Stomach (tissue), 9 donors: ENCODE measurements around the gene FAM229A. TPM values are rescaled to one million over a fixed set of nuclear protein-coding genes. Genes with fewer than 3 reads are reported as not detected.

Experiments used
- DNase-seq, 2 donors: peaks; one replicate each; pipeline versions ENCODE4 v3.0.0 to v3.0.0-alpha.2; 2013 to 2019
- H3K27ac ChIP-seq, 5 donors: fragments of 200-600 bp in 4 of 5; sonication (generic) in 4 of 5; one replicate each; pipeline ENCODE4 v1.5.1; 2013 to 2019; ENCODE audit warnings: mild to moderate bottlenecking in 1 of 5, moderate library complexity in 1 of 5
- H3K27me3 ChIP-seq, 3 donors: fragments of 200-600 bp; sonication (generic); one replicate each; pipeline ENCODE4 v1.5.1; 2017 to 2019; ENCODE audit warnings: mixed run types in 1 of 3
- H3K36me3 ChIP-seq, 4 donors: fragments of 200-600 bp; sonication (generic); 1 replicate in 3 of 4; 2 replicates in 1 of 4; pipeline ENCODE4 v1.5.1; 2016 to 2019
- H3K4me1 ChIP-seq, 4 donors: fragments of 200-600 bp; sonication (generic); one replicate each; pipeline ENCODE4 v1.5.1; 2016 to 2019
- H3K4me3 ChIP-seq, 4 donors: fragments of 200-600 bp; sonication (generic) in 3 of 4; one replicate each; pipeline ENCODE4 v1.5.1; 2016 to 2019; ENCODE audit warnings: mild to moderate bottlenecking in 1 of 4
- H3K9me3 ChIP-seq, 4 donors: fragments of 200-600 bp; sonication (generic); one replicate each; pipeline ENCODE4 v1.5.1; 2016 to 2019
- EP300 ChIP-seq: sonication (generic); formaldehyde crosslinking; IDR thresholded peaks from one replicate; pipeline ENCODE4 v1.6.1; 2017; ENCODE audit warnings: antibody characterized with exemption
- POLR2A ChIP-seq, 4 donors: fragments of 450-650 bp; IDR thresholded peaks; one replicate each; pipeline ENCODE4 v1.6.1; 2016; ENCODE audit warnings: antibody characterized with exemption in 4 of 4, control low read depth in 2 of 4, mild to moderate bottlenecking in 1 of 4, moderate library complexity in 1 of 4
- POLR2AphosphoS5 ChIP-seq, 3 donors: sonication (generic); formaldehyde crosslinking; IDR thresholded peaks; one replicate each; pipeline ENCODE4 v1.6.1; 2016; ENCODE audit warnings: antibody characterized with exemption in 3 of 3
- WGBS, 5 donors: extraction: QIAGEN DNeasy Blood & Tissue Kit in 3 of 5; methylation state at CpG; one replicate each; pipeline versions ENCODE4 v1.1.5 to v1.1.7; 2013 to 2018; 5-methylcytosine and 5-hydroxymethylcytosine counted together
- intact Hi-C: fragments of 100-400 bp; cut with DNase I; formaldehyde crosslinking; loops from one replicate; pipeline ENCODE4 v1.15.1; 2023; ENCODE audit warnings: low total_unique reads
- polyA plus RNA-seq, 3 donors: library from polyadenylated mRNA; stranded (reverse); fragments of 200-250 nt; gene quantifications; one replicate each; pipeline ENCODE4 v1.2.3, GENCODE V29; 2013
- total RNA-seq, 5 donors: library from RNA; depleted of rRNA; stranded (reverse); fragments of >200 nt; gene quantifications; one replicate each; pipeline versions ENCODE4 v1.1.0 to v1.2.3, GENCODE V29; 2014 to 2016
- TF ChIP-seq, protein P1 (sequence below), 7 experiments: fragments of 450-650 bp in 4 of 7; fragments of 200-600 bp in 3 of 7; sonication (generic) in 3 of 7; IDR thresholded peaks; one replicate each; pipeline ENCODE4 v1.5.1; 2016 to 2019; ENCODE audit warnings: antibody characterized with exemption in 7 of 7, control low read depth in 2 of 7, mild to moderate bottlenecking in 1 of 7
- donor health status: healthy with polysubstance abuse.
- donor health status: Bipolar disorder and iron deficiency.
- donor health status: healthy.

The FAM229A gene
- total and polyA plus RNA-seq, 8 donors, result 2.2 to 21.6 (median 8.8) TPM

DNA sequence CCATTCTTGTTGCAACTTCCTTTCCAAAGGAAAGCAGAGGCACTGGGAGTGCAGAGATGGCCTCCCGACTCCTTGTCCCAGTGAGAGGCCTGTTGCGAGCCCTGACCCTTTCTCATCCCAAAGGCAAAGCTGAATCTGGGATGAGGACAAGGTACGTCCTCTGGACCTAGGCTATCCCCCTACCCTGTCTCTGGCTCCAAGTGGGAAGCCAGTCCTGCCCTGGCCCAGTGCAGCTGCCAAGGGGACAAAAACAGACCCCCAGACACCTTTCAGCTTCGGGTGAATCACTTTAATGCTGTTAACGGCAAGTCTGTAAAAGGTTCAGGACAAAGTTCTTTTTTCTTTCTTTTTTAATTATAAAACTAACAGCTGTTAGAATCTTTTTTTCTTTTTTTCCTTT, 2.6 kb upstream of the FAM229A start:
- H3K4me3 ChIP-seq, result no peak overlapping the region
- H3K27ac ChIP-seq, result no peak overlapping the region
- no peak for DNase-seq
- no peaks in the 10 kb centered on the region for H3K9me3 ChIP-seq
- H3K4me1 ChIP-seq, result peaks cover 14 to 21% (median 17%) of the 10 kb centered on the region in 4 donors
- TF ChIP-seq POLR2AphosphoS5 (IDR thresholded peaks at IDR 0.05), result no peak
- no peak for TF ChIP-seq EP300
- TF ChIP-seq POLR2A (IDR thresholded peaks at IDR 0.05), result no peak
- TF ChIP-seq, protein P1, sequence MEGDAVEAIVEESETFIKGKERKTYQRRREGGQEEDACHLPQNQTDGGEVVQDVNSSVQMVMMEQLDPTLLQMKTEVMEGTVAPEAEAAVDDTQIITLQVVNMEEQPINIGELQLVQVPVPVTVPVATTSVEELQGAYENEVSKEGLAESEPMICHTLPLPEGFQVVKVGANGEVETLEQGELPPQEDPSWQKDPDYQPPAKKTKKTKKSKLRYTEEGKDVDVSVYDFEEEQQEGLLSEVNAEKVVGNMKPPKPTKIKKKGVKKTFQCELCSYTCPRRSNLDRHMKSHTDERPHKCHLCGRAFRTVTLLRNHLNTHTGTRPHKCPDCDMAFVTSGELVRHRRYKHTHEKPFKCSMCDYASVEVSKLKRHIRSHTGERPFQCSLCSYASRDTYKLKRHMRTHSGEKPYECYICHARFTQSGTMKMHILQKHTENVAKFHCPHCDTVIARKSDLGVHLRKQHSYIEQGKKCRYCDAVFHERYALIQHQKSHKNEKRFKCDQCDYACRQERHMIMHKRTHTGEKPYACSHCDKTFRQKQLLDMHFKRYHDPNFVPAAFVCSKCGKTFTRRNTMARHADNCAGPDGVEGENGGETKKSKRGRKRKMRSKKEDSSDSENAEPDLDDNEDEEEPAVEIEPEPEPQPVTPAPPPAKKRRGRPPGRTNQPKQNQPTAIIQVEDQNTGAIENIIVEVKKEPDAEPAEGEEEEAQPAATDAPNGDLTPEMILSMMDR (IDR thresholded peaks at IDR 0.05), result no peak
- no peaks in the 10 kb centered on the region for H3K27me3 ChIP-seq
- intact Hi-C loops, result no loop called here
- H3K36me3 ChIP-seq, result peaks cover 46 to 69% (median 63%) of the 10 kb centered on the region in 4 donors
- 89 to 93% (median 92%) methylated on average over 5 of the region's 5 CpGs for WGBS, 5 donors

DNA sequence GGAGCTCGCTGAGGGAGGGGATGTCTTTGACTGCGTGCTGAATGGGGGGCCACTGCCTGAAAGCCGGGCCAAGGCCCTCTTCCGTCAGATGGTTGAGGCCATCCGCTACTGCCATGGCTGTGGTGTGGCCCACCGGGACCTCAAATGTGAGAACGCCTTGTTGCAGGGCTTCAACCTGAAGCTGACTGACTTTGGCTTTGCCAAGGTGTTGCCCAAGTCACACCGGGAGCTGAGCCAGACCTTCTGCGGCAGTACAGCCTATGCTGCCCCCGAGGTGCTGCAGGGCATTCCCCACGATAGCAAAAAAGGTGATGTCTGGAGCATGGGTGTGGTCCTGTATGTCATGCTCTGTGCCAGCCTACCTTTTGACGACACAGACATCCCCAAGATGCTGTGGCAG, 1.4 kb upstream of the FAM229A start:
- H3K4me1 ChIP-seq, result peaks cover 14 to 21% (median 17%) of the 10 kb centered on the region in 4 donors
- H3K9me3 ChIP-seq, result no peaks in the 10 kb centered on the region
- H3K27me3 ChIP-seq, result no peaks in the 10 kb centered on the region
- 82 to 88% (median 83%) methylated on average over 9 to 12 of the region's 12 CpGs for WGBS, 5 donors
- intact Hi-C loops, result no loop called here
- H3K36me3 ChIP-seq, result peaks cover 36 to 58% (median 51%) of the 10 kb centered on the region in 4 donors
- TF ChIP-seq EP300 (no peak), POLR2AphosphoS5 (IDR thresholded peaks at IDR 0.05) (no peak)
- TF ChIP-seq, protein P1 (IDR thresholded peaks at IDR 0.05), result no peak
- no peak overlapping the region for H3K4me3 ChIP-seq
- H3K27ac ChIP-seq, result no peak overlapping the region
- DNase-seq, result no peak

DNA sequence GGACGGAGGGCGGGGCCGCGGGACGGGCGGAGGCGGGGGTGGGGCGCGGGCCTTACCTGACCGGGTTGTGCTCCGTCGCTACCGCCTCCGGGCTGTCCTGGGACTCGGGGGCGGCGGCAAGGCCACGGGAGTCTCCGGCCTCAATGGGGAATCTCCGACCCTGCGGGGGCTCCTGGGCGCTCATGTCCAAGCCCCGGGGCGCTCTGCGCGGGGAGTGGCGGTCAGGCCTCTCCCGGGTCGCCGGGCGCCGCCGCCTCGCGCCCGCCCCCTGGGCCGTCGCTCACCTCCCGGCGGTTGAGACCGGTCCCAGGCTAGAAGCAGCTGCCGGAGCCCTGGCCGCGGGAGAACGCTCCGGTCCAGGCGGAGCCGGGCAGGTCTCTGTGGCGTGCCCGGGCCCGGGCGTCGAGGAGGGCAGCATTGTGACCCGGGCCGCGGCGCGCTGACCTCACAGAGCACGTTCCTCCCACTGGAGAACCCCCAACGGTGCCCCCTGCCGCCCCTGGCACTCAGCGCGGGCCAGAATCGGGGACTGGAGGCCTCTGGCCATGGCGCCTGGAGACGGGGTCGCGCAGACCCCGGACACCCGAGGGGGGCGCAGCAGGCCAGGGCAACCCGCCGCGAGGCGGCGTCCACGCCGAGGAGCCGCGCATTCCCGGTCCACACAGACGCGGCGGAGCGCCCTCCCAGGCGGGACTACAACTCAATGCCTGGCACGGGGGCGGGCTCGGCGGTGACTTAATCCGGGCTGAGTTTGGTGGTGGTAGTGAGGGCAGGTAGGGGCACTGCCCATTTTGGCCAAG, 411 bp downstream of the FAM229A start:
- H3K36me3 ChIP-seq, result peaks cover 18 to 40% (median 33%) of the 10 kb centered on the region in 4 donors
- H3K27me3 ChIP-seq, result no peaks in the 10 kb centered on the region
- TF ChIP-seq POLR2AphosphoS5 (IDR thresholded peaks at IDR 0.05) (peak in 1 of 3 donors; percentile 18), EP300 (no peak), POLR2A (IDR thresholded peaks at IDR 0.05) (no peak)
- TF ChIP-seq, protein P1 (IDR thresholded peaks at IDR 0.05), result peak in 4 of 7 experiments; percentile 17 to 36 (median 24)
- H3K4me1 ChIP-seq, result peaks cover 14 to 26% (median 21%) of the 10 kb centered on the region in 4 donors
- peak; percentile 49 to 85 for DNase-seq
- H3K9me3 ChIP-seq, result no peaks in the 10 kb centered on the region
- H3K27ac ChIP-seq, result peak overlapping the region; percentile 3 to 73 (median 21)
- WGBS, 5 donors, result 0 to 3% (median 2%) methylated on average over 20 to 91 of the region's 91 CpGs
- intact Hi-C loops, result no loop called here
- H3K4me3 ChIP-seq, result peak overlapping the region; percentile 40 to 58 (median 44)

DNA sequence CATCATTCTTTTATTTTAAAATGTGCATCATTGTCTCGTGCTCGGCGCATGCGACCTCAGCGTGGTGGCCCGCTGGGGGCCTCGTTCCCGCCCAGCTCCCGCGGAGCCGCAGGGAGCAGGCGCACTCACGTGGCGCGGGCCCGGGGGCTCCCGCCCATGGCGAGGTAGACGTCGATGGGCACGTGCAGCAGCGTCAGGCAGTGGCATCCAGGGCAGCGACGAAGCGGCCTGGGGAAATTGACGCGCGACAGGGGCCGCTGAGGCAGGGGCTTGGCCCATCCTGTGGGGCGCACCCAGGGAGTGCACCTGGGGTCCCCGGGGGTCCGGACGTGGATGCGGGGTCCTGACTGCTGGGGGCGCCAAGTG, 994 bp downstream of the FAM229A start:
- DNase-seq, result peak in 1 of 2 donors; percentile 56
- intact Hi-C loops, result no loop called here
- peak overlapping the region in 3 of 5 donors; percentile 21 to 73 (median 32) for H3K27ac ChIP-seq
- H3K4me3 ChIP-seq, result peak overlapping the region; percentile 40 to 58 (median 44)
- WGBS, 5 donors, result 50 to 67% (median 61%) methylated on average over 22 to 35 of the region's 35 CpGs
- peaks cover 12 to 34% (median 27%) of the 10 kb centered on the region in 4 donors for H3K36me3 ChIP-seq
- peaks cover 14 to 26% (median 21%) of the 10 kb centered on the region in 4 donors for H3K4me1 ChIP-seq
- TF ChIP-seq, protein P1 (IDR thresholded peaks at IDR 0.05), result no peak
- TF ChIP-seq EP300 (no peak), POLR2AphosphoS5 (IDR thresholded peaks at IDR 0.05) (no peak), POLR2A (IDR thresholded peaks at IDR 0.05) (no peak)
- no peaks in the 10 kb centered on the region for H3K27me3 ChIP-seq
- no peaks in the 10 kb centered on the region for H3K9me3 ChIP-seq
